GM19455 (cell line): Measurements from ENCODE around the gene CSF3R.
A peak's percentile ranks its signal among the peaks of the same experiment; 100 is the strongest.

ENCODE experiments used
- ATAC-seq: cut with Tn5 transposase; IDR thresholded peaks from one replicate; pipeline ENCODE4 v1.9.1; 2021; ENCODE audit not compliant: unreplicated experiment

The CSF3R gene

DNA sequence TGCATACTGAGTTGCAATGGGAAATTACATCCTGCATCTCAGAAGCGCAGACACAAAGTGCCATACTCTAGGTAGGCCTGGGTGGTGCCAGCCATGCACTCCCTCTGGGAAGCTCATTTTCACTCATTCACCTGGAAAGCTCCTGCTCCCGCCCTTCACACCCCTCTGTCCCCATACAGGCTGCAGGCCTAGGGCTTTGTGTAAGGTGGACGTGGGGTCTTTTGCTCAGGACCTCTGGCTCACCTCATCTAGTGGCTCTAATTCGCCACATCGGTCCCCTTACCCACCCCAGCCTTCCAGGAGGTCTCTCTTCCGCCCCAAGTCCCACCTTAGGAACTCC lies 19.3 kb downstream of the CSF3R start:
- ATAC-seq = no peak

- ATAC-seq = no peak
Observed at GRCh38 chr1:36458910-36459309, 23.8 kb downstream of the CSF3R start.

DNA sequence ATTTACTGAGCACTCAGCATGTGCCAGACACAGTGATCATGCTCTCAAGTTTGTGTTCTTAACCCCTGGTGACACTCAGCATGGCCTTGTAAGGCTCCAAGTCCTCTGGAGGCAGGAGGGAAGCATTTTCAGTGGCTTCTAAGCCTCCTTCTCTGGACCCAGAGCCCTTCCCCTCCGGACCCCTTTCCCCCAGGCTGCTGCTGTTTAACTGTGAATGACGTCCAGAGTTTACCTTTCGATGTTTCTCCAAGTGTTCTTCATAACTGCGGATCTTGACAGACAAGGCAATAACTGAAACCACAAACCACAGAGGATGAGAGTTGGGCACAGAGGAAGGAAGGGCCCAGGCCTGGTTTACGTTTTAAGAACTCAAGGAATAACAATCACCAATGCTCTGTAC lies 25.0 kb downstream of the CSF3R start:
- ATAC-seq = no peak

GRCh38 chr1:36456391-36456928 lies 26.3 kb downstream of the CSF3R start:
- ATAC-seq = no peak

DNA sequence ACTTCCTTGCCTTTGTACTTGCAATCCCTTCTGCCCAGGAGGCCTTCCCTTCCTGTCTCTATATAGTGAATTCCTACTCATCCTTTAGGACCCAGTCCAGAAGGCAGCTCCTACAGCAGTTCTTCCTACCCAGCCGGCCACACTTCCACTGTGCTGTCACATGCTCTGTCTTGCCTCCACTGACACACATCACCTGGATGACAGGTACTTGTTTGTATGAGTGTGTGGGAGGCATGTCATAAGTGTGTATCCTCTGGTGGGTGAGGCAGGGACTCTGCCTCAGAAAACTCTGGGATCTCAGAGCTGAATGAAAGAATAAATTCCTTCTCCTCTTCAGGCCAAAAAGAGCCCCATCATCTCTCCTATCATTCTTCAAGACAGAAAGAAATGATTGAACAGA lies 27.3 kb downstream of the CSF3R start:
- ATAC-seq = no peak

- no peak for ATAC-seq
Observed at GRCh38 chr1:36453600-36454388, 28.9 kb downstream of the CSF3R start.

DNA sequence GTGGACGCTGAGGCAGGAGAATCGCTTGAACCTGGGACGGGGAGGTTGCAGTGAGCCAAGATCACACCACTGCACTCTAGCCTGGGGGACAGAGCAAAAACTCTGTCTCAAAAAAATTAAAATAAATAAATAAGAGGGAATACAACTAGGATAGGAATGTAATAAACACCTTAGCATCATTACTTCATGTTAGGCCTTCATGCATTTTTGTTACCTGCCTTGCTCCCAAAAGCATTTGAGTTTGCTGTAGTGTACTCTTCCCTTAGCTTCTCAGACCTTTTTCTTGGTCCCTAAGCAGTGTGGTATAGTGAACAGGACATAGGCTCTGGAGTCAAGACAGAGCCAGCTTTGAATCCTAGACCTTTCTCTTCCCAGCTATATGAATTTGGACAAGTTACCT lies 29.7 kb downstream of the CSF3R start:
- no peak for ATAC-seq

DNA sequence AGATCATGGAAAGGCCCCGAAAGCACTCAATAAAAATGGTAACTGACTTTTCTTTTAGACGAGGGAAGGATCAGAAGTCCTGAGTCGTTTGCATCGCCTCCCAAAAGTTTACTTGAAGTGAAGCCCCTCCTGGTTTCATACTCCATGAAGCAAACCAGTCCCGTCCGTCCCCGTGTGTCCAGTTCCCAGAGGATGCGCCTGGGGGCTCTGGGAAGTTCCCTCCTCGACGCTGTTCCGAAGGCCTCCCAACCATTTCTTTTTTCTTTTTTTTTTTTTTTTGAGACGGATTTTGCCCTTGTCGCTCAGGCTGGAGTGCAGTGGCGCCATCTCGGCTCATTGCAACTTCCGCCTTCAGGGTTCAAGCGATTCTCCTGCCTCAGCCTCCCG lies 31.8 kb downstream of the CSF3R start:
- ATAC-seq = no peak

- peak; percentile 98 for ATAC-seq
Observed at GRCh38 chr1:36450270-36450918, 32.3 kb downstream of the CSF3R start, which contains the start of gene OSCP1. Gene OSCP1, minus strand, starts transcription at chr1:36450451. Its CDS starts 82 bp downstream, at chr1:36450369.

GRCh38 chr1:36448530-36449056 lies 34.1 kb downstream of the CSF3R start:
- no peak for ATAC-seq

GRCh38 chr1:36447450-36447849 lies 35.3 kb downstream of the CSF3R start:
- ATAC-seq = no peak

DNA sequence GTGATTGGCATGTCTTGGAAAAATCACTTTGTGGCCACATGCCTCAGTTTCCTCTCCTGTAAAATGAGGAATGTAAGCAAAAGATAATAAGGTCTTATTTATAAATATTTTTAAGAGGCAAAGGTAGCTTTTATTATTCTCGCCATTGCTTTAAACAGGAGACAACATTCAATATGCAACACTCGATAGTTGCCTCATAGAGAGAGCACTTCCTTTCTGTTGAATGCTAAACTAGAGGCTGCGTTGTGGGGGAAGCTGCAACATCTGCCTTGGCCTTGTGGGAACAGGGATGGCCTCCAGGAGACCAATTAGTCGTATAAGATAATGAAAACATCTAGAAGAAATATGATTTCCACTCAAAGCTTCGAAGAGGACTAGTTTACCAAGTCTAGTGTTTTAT lies 36.0 kb downstream of the CSF3R start:
- no peak for ATAC-seq

- ATAC-seq = no peak
Observed at GRCh38 chr1:36446271-36446670, 36.4 kb downstream of the CSF3R start.

DNA sequence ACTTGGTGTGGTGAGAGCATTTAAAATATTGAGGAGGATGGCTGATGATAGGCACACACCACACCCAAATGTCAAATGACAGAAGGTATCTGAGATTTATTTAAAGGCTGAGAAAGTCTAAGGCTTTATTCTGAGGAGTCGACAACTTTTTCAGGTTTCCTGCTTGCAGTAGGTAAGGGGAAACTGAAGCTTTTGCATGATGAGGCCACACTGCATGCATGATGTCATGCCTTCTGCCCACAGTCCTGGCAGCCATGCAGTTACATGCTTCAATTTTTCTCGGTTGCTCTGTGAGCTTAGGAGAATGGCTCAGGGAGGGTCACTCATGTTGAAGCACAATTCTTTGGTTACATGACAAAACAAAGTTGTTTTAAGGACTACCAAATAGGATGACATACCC lies 39.4 kb downstream of the CSF3R start:
- no peak for ATAC-seq

DNA sequence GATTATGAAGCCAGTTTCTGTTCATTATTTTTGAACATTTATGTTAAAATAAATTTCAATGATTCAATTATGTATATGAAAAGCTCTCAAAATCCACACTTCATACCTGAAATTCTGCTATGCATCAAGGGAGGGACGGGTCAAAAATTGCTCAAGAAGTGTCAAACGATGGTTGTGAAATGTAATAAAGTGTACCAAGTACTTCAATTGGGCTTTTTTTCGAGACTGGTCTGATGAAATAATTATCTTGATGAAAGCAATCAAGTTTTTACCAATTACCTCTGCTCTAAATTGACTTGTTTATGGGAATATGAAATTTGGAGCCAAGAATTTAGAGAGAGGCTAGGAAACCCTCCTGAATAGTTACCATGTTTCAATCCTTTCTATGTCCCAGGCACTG lies 40.4 kb downstream of the CSF3R start:
- ATAC-seq = no peak

DNA sequence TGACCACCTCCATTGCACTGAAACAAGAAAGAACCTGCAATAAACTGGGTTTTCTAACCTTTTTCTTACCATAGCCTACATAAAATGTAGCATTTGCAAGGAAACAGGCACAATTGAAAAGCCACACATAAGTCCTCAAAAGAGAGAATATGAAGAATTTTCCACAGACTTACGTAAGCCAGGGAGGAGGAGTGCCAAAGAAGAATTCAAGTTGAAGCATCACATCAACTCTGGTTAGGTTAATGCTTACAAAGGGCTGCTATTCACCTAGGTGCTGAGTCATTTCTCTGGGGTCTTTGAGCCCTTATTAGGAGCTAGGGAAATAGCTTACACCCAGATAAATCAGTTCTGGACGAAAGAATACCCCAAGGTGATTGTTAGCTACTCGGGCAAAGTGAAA lies 42.1 kb downstream of the CSF3R start:
- no peak for ATAC-seq

DNA sequence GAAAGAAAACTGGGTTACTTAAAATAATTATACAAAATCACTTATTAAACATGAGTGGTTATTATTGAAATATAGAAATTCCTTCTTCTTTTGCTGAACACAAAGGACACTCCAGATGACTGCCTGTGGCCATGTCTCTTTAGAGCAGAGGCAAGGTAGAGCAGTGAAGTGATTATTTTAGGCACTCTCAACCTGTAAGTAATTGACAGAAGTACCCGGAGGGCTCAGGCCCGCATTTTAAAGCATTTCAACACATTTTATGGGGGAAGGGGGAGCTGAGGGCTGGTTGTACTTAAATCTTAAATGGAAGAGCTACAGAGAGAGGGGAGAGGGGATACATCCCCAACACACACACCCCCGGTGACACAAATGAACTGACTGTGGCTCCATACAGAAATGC lies 42.7 kb downstream of the CSF3R start:
- no peak for ATAC-seq

- ATAC-seq = no peak
Observed at GRCh38 chr1:36438715-36439114, 44.0 kb downstream of the CSF3R start.

- no peak for ATAC-seq
Observed at GRCh38 chr1:36436821-36437220, 45.9 kb downstream of the CSF3R start.

GRCh38 chr1:36433102-36433501 lies 49.6 kb downstream of the CSF3R start:
- ATAC-seq = no peak

- ATAC-seq = no peak
Observed at GRCh38 chr1:36432616-36433015, 50.1 kb downstream of the CSF3R start.

GRCh38 chr1:36425791-36426190 lies 56.9 kb downstream of the CSF3R start:
- ATAC-seq = no peak
